GM12878 (cell line): Measurements from ENCODE around the gene BBS5. TPM values are rescaled to one million over a fixed set of nuclear protein-coding genes. Genes with fewer than 3 reads are reported as not detected.

Experiments
- ATAC-seq: fragments of 200-7000 bp; cut with Tn5 transposase; 3 replicates; pipeline ENCODE4 v1.9.1; 2020; ENCODE audit warnings: mild to moderate bottlenecking, moderate library complexity
- BruUV-seq: library from RNA; stranded (reverse); fragments of 400-500 nt; replicated peaks from 2 replicates; lab custom pipeline; 2021; lab: Mats Ljungman, UMichigan
- CTCF ChIA-PET: fragments of 300-600 bp; sonication (Branson Sonifier 250); formaldehyde crosslinking; extraction: SDS; loops from one replicate; lab custom pipeline; 2021; ENCODE audit warnings: inconsistent platforms; lab: Yijun Ruan, JAX
- POLR2A ChIA-PET: fragments of 350-600 bp; formaldehyde crosslinking; extraction: SDS; loops from one replicate; lab custom pipeline; 2021; ENCODE audit warnings: inconsistent platforms; lab: Charles Lee
- RAD21 ChIA-PET: fragments of 300-600 bp; sonication (Branson Sonifier 250); formaldehyde crosslinking; loops from one replicate; lab custom pipeline; 2023; ENCODE audit warnings: antibody characterized with exemption; ENCODE audit not compliant: unreplicated experiment; lab: Charles Lee
- SMC1A ChIA-PET: fragments of 300-600 bp; sonication (Branson Sonifier 250); formaldehyde crosslinking; loops from one replicate; lab custom pipeline; 2023; ENCODE audit not compliant: unreplicated experiment, uncharacterized antibody; lab: Charles Lee
- DNase-seq: peaks from one replicate; pipeline ENCODE4 v3.0.0-alpha.2; 2011; ENCODE audit warnings: low read depth, low spot score
- FAIRE-seq: peaks from 3 replicates; lab custom pipeline; 2011; peaks lifted over from hg19 to GRCh38; lab: Jason Lieb, UNC
- H2AFZ ChIP-seq: 2 replicates; pipeline ENCODE4 v1.6.0; 2011; ENCODE audit warnings: low read depth, low read length, control low read depth; ENCODE audit not compliant: control insufficient read depth
- H3K27ac ChIP-seq: 2 replicates; pipeline ENCODE4 v1.5.1; 2011; ENCODE audit warnings: control low read depth; ENCODE audit not compliant: control insufficient read depth, insufficient read depth
- H3K27me3 ChIP-seq, 2 experiments: replicated peaks in 1 of 2; 2 replicates each; pipeline versions ENCODE4 v1.6.0 to v1.6.1; 2011; ENCODE audit warnings: low read length in 1 of 2; ENCODE audit not compliant: control insufficient read depth in 2 of 2, insufficient read depth in 2 of 2
- H3K36me3 ChIP-seq, 2 experiments: 2 replicates each; pipeline ENCODE4 v1.5.1; 2011; ENCODE audit warnings: low read length in 1 of 2; ENCODE audit not compliant: control insufficient read depth in 2 of 2, insufficient read depth in 2 of 2
- H3K4me1 ChIP-seq: 2 replicates; pipeline ENCODE4 v1.6.1; 2011; ENCODE audit warnings: mild to moderate bottlenecking, low read length, moderate library complexity, mixed read lengths; ENCODE audit not compliant: control insufficient read depth, insufficient read depth
- H3K4me2 ChIP-seq: 2 replicates; pipeline ENCODE4 v1.6.0; 2011; ENCODE audit warnings: control low read depth; ENCODE audit not compliant: control insufficient read depth, insufficient read depth
- H3K4me3 ChIP-seq: fragments of 200-600 bp; sonication (generic); 2 replicates; pipeline ENCODE4 v1.5.1; 2016
- H3K79me2 ChIP-seq: 2 replicates; pipeline ENCODE4 v1.6.0; 2011; ENCODE audit warnings: low read length; ENCODE audit not compliant: control insufficient read depth, insufficient read depth
- H3K9ac ChIP-seq: 2 replicates; pipeline ENCODE4 v1.8.0; 2011; ENCODE audit warnings: low read length, control low read depth, mixed read lengths; ENCODE audit not compliant: control insufficient read depth, insufficient read depth
- H3K9me3 ChIP-seq: replicated peaks from 3 replicates; pipeline ENCODE4 v1.5.1; 2011; ENCODE audit warnings: mild to moderate bottlenecking, low read length; ENCODE audit not compliant: control insufficient read depth, insufficient read depth
- H4K20me1 ChIP-seq: 2 replicates; pipeline ENCODE4 v1.6.0; 2011; ENCODE audit not compliant: control insufficient read depth, insufficient read depth
- CBX3 ChIP-seq: fragments of 200-600 bp; sonication (generic); IDR thresholded peaks from 2 replicates; pipeline ENCODE4 v1.6.1; 2016; ENCODE audit warnings: low read depth, borderline replicate concordance
- CHD1 ChIP-seq: IDR thresholded peaks from 2 replicates; pipeline ENCODE4 v1.6.1; 2012; ENCODE audit warnings: low read depth, low read length, improper control_type of control experiment
- ETV6 ChIP-seq, 2 experiments: fragments of 450-650 bp in 1 of 2; IDR thresholded peaks in 1 of 2; conservative IDR thresholded peaks in 1 of 2; 2 replicates each; pipeline ENCODE4 v1.6.1; 2014; ENCODE audit warnings: antibody characterized with exemption in 1 of 2, borderline replicate concordance in 1 of 2, low read depth in 1 of 2, mild to moderate bottlenecking in 1 of 2, moderate library complexity in 1 of 2
- GATAD2B ChIP-seq: fragments of 450-650 bp; conservative IDR thresholded peaks from 2 replicates; pipeline ENCODE4 v1.6.1; 2017; ENCODE audit warnings: low read depth, mild to moderate bottlenecking, moderate library complexity
- HDAC6 ChIP-seq: fragments of 200-600 bp; sonication (generic); IDR thresholded peaks from one replicate; pipeline ENCODE4 v1.8.0; 2017; ENCODE audit warnings: antibody characterized with exemption; ENCODE audit not compliant: unreplicated experiment
- IRF4 ChIP-seq: IDR thresholded peaks from 2 replicates; pipeline ENCODE4 v1.6.1; 2011; ENCODE audit warnings: low read depth, low read length
- NBN ChIP-seq: fragments of 450-650 bp; IDR thresholded peaks from 2 replicates; pipeline ENCODE4 v1.6.1; 2016
- NFYB ChIP-seq: IDR thresholded peaks from 2 replicates; pipeline ENCODE4 v1.6.1; 2011; ENCODE audit warnings: low read depth, mild to moderate bottlenecking, low read length, improper control_type of control experiment, moderate library complexity; ENCODE audit not compliant: insufficient read depth
- PAX5 ChIP-seq: IDR thresholded peaks from 2 replicates; pipeline ENCODE4 v1.6.1; 2011; ENCODE audit warnings: low read depth, low read length, borderline replicate concordance
- POU2F2 ChIP-seq: IDR thresholded peaks from 3 replicates; pipeline ENCODE4 v1.6.1; 2011; ENCODE audit warnings: low read depth, mild to moderate bottlenecking, low read length, borderline replicate concordance
- YY1 ChIP-seq: IDR thresholded peaks from 2 replicates; pipeline ENCODE4 v1.6.1; 2011; ENCODE audit warnings: low read depth, mild to moderate bottlenecking, low read length
- WGBS: methylation state at CpG from one replicate; pipeline ENCODE4 v1.1.6; 2016; ENCODE audit warnings: low lambda C conversion rate; ENCODE audit not compliant: insufficient replicate concordance, insufficient coverage; ENCODE audit errors: missing lambda C conversion rate; 5-methylcytosine and 5-hydroxymethylcytosine counted together
- in situ Hi-C: fragments of 300-500 bp; cut with MboI; formaldehyde crosslinking; loops from 9 replicates; pipeline ENCODE4 v1.14.3; 2018; ENCODE audit warnings: mixed read lengths
- intact Hi-C: fragments of 100-400 bp; cut with micrococcal nuclease; formaldehyde crosslinking; loops from one replicate; pipeline ENCODE4 v1.14.2; 2022; ENCODE audit not compliant: unreplicated experiment
- polyA plus RNA-seq, 11 experiments: library from polyadenylated mRNA; depleted of rRNA in 4 of 11; unstranded in 6 of 11; stranded (reverse) in 5 of 11; fragments of >200 nt; fragmentation: Nextera tagmentation in 4 of 11; fragmentation: Illumina TruSeq in 1 of 11; extraction: Ambion mirVana in 4 of 11; extraction: Trizol in 1 of 11; gene quantifications; 1 replicate in 1 of 11; 2 replicates in 10 of 11; pipeline versions ENCODE4 v1.2.1 to v1.2.3, GENCODE V29; 2011 to 2016; ENCODE audit warnings: inconsistent platforms in 2 of 11, missing spikeins in 2 of 11, low read depth in 1 of 11
- total RNA-seq, 4 experiments: library from RNA; depleted of rRNA in 3 of 4; stranded (reverse); fragments of >200 nt in 3 of 4; fragmentation: Illumina TruSeq in 1 of 4; extraction: Trizol in 1 of 4; gene quantifications; 2 replicates each; pipeline versions ENCODE4 v1.2.1 to v1.2.3, GENCODE V29; 2013 to 2021
- TF ChIP-seq, protein P1 (sequence below): fragments of 450-650 bp; IDR thresholded peaks from 2 replicates; pipeline ENCODE4 v1.6.1; 2017; ENCODE audit warnings: mild to moderate bottlenecking
- TF ChIP-seq, protein P2 (sequence below): fragments of 450-650 bp; IDR thresholded peaks from 2 replicates; pipeline ENCODE4 v1.6.1; 2016; ENCODE audit warnings: mild to moderate bottlenecking
- TF ChIP-seq, protein P3 (sequence below): fragments of 450-650 bp; IDR thresholded peaks from 2 replicates; pipeline ENCODE4 v1.6.1; 2018; ENCODE audit warnings: borderline replicate concordance, mild to moderate bottlenecking; ENCODE audit not compliant: partially characterized antibody

BBS5 gene
- total and polyA plus RNA-seq, 10 of the 15 experiments (the other 5 are each of a cell fraction or from before 2014, with no cell fraction given), result 0.56 to 3.4 (median 1.6) TPM

DNA sequence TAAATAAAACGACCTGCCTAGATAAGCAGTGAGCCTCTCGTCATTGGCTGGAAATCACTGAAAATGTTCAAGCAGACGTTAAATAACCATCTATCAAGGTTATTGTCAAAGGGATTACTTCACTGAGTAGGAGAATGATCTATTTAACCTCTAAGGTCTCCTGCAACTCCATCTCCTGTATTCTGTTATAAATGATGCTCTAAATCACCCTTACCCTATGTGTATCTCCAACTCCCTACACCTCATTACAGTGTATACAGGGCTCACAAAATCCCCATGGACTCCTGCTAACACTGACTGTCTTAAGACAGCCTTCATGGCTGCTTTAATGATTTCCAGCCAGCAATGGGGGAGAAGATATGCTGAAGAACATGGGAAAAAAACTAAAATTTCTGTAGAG is 31.0 kb upstream of the BBS5 start:
- in situ Hi-C loops, result no loop called here
- H3K36me3 ChIP-seq, result no peaks in the 10 kb centered on the region

DNA sequence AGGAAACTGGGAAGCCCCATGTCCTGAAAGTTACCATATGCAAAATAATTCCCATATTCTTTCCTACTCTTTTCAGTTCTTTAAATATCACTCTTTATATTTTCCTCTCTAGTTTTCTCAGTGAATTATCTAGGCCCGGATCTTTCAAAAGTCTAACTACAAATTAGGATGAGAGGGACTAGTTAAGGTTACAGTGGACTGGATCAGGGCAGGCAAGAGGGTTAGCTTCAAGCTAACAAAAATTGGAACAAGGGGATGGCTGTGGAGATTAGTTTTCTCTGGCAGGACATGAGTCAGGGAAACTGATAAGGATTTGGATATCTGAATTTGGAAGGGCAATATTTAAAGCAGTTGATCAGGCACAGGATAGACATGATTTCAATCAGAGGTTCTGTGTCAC is 30.4 kb upstream of the BBS5 start:
- WGBS, result 50% methylated on average over 1 of the region's 1 CpG
- no peaks in the 10 kb centered on the region for H3K9me3 ChIP-seq
- ATAC-seq, result no peak
- intact Hi-C loops (no loop called here), in situ Hi-C loops (no loop called here)
- no TSS peak for BruUV-seq
- CTCF ChIA-PET, result no interaction called here
- H3K4me1 ChIP-seq, result no peaks in the 10 kb centered on the region
- no peak overlapping the region for H3K9ac ChIP-seq
- H3K4me3 ChIP-seq, result no peak overlapping the region
- H3K27ac ChIP-seq, result no peak overlapping the region
- no peak overlapping the region for H3K4me2 ChIP-seq
- DNase-seq, result no peak
- SMC1A ChIA-PET, result no interaction called here
- FAIRE-seq, result no peak
- no peaks in the 10 kb centered on the region for H3K79me2 ChIP-seq
- POLR2A ChIA-PET, result no interaction called here
- no peaks in the 10 kb centered on the region for H3K27me3 ChIP-seq
- RAD21 ChIA-PET, result no interaction called here
- H3K36me3 ChIP-seq, result no peaks in the 10 kb centered on the region
- H4K20me1 ChIP-seq, result no peaks in the 10 kb centered on the region
- no peak overlapping the region for H2AFZ ChIP-seq
- TF ChIP-seq NBN, result no peak
- TF ChIP-seq, protein P1, sequence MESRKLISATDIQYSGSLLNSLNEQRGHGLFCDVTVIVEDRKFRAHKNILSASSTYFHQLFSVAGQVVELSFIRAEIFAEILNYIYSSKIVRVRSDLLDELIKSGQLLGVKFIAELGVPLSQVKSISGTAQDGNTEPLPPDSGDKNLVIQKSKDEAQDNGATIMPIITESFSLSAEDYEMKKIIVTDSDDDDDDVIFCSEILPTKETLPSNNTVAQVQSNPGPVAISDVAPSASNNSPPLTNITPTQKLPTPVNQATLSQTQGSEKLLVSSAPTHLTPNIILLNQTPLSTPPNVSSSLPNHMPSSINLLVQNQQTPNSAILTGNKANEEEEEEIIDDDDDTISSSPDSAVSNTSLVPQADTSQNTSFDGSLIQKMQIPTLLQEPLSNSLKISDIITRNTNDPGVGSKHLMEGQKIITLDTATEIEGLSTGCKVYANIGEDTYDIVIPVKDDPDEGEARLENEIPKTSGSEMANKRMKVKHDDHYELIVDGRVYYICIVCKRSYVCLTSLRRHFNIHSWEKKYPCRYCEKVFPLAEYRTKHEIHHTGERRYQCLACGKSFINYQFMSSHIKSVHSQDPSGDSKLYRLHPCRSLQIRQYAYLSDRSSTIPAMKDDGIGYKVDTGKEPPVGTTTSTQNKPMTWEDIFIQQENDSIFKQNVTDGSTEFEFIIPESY, result no peak
- no peak for TF ChIP-seq NFYB
- no peak for TF ChIP-seq GATAD2B
- no peak for TF ChIP-seq YY1
- TF ChIP-seq, protein P2, sequence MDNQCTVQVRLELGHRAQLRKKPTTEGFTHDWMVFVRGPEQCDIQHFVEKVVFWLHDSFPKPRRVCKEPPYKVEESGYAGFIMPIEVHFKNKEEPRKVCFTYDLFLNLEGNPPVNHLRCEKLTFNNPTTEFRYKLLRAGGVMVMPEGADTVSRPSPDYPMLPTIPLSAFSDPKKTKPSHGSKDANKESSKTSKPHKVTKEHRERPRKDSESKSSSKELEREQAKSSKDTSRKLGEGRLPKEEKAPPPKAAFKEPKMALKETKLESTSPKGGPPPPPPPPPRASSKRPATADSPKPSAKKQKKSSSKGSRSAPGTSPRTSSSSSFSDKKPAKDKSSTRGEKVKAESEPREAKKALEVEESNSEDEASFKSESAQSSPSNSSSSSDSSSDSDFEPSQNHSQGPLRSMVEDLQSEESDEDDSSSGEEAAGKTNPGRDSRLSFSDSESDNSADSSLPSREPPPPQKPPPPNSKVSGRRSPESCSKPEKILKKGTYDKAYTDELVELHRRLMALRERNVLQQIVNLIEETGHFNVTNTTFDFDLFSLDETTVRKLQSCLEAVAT, result no peak
- TF ChIP-seq PAX5, result no peak
- no peak for TF ChIP-seq HDAC6
- TF ChIP-seq POU2F2, result no peak

More for the DNA sequence above, 31.0 kb upstream of the BBS5 start:
- no peak for FAIRE-seq
- Histone ChIP-seq H3K9me3 (no peaks in the 10 kb centered on the region), H3K27ac (no peak overlapping the region), H3K79me2 (no peaks in the 10 kb centered on the region), H4K20me1 (no peaks in the 10 kb centered on the region), H3K4me3 (no peak overlapping the region), H3K9ac (no peak overlapping the region), H3K4me1 (no peaks in the 10 kb centered on the region), H3K4me2 (no peak overlapping the region), H2AFZ (no peak overlapping the region), H3K27me3 (no peaks in the 10 kb centered on the region)
- ChIA-PET SMC1A (no interaction called here), POLR2A (no interaction called here), RAD21 (no interaction called here), CTCF (no interaction called here)
- no TSS peak for BruUV-seq
- no peak for DNase-seq
- TF ChIP-seq YY1 (no peak), ETV6 (conservative IDR thresholded peaks at IDR 0.05 in 1 of 2, IDR thresholded peaks at IDR 0.05 in 1 of 2; ENCODE audit: borderline replicate concordance in 1 of 2, low read depth in 1 of 2) (no peak), CHD1 (no peak), IRF4 (no peak), CBX3 (no peak)
- TF ChIP-seq, protein P3, sequence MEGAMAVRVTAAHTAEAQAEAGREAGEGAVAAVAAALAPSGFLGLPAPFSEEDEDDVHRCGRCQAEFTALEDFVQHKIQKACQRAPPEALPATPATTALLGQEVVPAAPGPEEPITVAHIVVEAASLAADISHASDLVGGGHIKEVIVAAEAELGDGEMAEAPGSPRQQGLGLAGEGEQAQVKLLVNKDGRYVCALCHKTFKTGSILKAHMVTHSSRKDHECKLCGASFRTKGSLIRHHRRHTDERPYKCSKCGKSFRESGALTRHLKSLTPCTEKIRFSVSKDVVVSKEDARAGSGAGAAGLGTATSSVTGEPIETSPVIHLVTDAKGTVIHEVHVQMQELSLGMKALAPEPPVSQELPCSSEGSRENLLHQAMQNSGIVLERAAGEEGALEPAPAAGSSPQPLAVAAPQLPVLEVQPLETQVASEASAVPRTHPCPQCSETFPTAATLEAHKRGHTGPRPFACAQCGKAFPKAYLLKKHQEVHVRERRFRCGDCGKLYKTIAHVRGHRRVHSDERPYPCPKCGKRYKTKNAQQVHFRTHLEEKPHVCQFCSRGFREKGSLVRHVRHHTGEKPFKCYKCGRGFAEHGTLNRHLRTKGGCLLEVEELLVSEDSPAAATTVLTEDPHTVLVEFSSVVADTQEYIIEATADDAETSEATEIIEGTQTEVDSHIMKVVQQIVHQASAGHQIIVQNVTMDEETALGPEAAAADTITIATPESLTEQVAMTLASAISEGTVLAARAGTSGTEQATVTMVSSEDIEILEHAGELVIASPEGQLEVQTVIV, result no peak
- 37% methylated on average over 3 of the region's 3 CpGs for WGBS
- intact Hi-C loops, result no loop called here
- ATAC-seq, result no peak
